Epidermal melanocyte (primary cell): ENCODE data around the gene LDB2.
"Not testable (repeated sequence)": the region's sequence is repeated elsewhere in the genome, so short reads cannot be mapped to it uniquely, and the experiment has no call there.

Source experiments
- DNase-seq: peaks from one replicate; pipeline ENCODE4 v3.0.0; 2011; ENCODE audit warnings: low spot score; ENCODE audit not compliant: insufficient read length

Gene LDB2

DNA sequence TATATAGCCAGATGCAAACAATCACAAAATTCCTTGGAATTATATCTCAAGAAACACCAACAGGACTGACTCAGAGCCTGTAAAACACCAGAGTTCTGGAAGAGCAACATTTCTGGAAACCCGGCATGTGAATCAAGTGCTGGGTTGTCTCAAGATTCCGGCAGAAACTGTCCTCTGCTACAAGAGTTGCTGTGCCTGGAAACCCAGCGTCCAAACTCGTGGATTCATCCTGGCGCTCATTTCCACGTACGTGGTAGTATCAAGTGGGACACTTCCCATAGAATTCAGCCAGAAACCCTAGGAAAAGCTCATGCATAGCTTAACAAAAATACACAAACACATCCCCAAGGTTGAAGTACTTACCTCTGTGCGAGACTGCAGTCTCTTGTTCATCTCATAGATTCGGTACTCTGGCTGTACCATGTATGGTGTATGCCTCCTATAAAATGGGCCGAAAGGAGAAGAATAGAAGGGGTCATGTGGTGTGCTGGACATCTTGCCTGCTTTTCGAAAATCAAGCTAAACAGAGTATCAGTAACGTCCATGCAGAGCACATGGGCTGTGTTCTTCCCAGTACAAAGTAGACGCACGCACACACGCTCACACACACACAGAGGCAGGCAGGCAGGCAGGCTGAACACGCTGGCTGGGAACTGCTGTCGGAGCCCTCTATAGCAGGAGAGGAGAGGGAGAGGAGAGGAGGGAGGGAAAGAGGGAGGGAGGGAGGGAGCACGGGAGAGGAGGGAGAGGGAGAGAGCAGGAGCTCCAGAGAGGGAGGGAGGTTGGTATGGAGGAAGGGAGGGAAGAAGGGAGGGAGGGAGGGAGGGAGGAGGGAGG, at the start of gene LDB2:
TSS of gene LDB2 (minus strand) at position 655 of the 837 bp plus-strand sequence.
- no peak for DNase-seq

DNA sequence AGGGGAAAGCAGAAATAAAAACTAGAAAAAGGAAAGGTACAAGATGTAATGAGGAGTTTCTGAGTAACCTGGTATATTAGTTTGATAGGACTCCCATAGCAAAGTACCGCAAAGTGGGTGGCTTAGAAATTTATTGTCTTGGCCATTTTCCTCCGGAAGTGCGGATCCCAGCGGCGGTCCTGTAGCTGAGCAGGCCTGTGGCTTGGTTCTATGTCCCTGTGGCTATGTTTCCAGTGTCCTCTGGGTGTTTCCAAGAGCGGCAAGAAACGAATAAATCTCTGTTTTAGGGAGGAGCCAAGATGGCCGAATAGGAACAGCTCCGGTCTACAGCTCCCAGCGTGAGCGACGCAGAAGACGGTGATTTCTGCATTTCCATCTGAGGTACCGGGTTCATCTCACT, 44.0 kb upstream of the LDB2 start:
- no peak for DNase-seq

DNA sequence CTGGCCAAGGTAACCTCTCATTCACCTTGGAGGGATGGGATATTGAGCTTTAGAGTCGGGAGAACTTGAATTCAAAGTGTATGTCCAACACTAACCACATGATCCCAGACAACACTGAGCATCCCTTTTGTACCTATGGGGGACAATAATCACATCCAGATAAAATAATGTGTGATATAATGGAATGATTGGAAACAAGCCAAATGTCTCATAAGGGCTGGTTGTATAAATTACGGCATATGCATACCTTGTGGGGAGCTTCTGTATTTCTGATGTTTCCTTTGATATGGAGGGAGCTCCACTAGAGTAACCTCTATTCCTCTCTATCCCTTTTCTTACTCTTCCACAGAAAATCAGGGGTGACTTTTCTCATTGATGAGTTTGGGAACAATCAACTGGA, 40.7 kb upstream of the LDB2 start:
- DNase-seq: no peak

DNA sequence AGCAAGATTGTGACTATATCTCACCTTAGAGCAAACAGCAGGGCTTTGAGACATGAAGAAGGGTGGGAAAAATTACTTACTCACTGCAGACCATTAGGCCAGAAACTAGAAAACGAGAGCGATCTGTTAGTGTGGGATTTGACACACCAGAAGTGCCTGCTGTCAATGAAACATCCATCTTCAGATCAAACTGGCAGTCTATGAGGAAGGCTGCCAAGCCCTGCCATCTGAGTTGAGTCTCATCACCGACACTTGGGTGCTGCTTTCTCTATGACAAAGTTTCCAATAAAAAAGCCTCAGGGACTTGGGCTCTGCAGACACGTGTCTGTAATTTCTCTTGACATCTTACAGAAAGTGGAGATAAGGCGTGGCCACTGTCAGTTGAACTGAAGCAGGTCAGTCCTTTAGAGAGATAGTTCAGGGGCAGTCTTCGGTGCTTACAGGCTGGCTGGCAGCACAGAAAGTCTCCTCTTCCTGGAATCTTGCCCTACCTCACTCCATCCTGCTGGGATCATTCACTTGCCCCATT, 40.1 kb upstream of the LDB2 start:
- no peak for DNase-seq

DNA sequence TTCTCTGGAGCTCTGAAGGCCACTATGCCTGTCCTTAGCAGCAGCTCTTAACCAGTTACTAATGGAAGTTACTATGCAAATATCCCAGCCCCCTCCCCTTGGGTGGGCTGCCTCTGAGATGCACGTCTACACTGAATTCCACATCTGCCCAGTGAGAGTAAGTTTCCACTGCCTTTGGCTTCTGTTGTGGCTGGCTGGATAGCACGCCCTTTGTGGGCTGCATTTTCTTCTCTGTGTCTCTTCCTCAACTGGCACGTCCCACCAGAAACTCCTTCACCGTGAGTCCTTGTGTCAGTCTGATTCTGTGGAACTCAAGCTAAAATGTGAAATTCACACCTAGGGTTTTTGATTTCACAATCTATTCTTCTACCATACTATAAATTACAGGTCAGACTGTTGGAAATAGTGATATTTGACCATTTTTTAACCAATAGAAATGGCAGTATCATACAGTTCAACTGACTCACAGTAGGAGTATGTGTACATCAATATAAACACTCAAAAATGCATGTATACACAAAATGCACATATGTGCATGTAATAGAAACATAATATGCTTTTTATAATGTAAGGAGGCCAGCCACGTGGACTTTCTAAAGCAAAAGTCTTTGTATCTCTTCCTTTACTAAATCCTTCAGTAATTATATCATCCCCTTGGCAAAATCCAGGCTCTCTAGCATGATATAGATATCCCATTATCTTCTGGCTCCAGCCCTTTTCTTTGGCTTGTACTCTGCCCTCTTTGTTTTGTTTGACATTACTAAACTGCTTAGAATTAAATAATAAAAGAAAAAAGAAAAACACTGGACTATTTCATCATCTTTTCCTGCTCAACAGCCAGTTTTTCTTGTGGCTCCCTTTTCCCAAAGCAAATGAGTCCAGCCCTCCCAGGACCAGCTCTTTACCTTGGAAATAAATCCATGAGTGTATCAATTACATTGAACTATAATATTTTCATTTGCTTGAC, 33.2 kb upstream of the LDB2 start:
- no peak for DNase-seq

DNA sequence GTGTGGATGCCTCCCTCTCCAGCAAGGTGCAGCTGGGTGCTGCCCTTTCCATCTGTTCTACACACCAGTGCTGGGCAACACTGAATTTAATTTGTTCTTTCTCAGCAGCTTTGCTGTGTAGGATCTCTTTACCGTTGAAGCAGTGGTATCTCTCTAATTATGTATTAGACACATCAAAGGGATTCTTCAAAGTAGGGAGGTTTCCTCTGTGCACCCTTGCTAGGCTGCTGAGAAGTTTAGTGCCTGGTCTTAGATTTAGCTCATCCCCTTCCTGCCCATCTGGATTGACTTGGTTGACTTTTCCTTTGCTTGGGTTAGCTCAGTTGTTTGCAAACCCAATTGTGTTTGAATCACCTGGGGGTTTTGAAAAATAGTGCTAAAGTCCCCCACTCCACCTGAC, 27.8 kb upstream of the LDB2 start:
- DNase-seq: no peak

DNA sequence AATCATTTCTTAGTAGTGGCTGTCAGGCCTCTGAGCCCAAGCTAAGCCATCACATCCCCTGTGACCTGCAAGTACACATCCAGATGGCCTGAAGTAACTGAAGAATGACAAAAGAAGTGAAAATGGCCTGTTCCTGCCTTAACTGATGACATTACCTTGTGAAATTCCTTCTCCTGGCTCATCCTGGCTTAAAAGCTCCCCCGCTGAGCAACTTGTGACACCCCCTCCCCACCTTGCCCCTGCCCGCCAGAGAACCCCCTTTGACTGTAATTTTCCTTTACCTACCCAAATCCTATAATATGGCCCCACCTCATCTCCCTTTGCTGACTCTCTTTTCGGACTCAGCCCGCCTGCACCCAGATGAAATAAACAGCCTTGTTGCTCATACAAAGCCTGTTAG, 20.3 kb upstream of the LDB2 start:
- DNase-seq: not testable (repeated sequence)

DNA sequence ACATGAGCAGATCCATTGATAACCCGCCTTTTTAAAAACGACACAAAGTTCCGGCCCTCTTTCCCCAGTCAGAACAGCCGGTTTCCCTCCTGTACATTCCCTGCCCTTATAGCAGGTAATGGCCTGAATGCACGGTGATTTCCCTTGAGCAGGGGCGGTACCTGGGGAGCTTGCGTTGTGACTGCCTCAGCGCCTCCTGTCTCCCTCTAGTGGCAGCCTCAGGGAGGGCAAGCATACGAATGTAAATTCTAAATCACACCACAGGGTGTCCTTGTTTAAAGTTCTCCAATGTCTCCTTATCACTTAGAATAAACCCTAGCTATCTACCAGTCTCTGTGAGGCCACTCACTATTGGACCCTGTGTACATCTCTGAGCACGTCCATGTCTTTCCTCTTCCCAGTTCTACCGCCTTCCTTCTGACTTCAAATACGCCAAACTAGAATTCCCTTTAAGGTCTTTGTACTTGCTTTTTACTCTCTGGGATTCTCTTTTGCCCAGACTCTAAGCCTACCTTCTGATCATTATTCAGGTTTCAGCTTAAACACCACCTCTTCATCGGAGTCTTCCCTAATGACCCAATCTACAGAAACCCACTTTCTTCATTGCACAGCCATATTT, 18.4 kb upstream of the LDB2 start:
- no peak for DNase-seq

DNA sequence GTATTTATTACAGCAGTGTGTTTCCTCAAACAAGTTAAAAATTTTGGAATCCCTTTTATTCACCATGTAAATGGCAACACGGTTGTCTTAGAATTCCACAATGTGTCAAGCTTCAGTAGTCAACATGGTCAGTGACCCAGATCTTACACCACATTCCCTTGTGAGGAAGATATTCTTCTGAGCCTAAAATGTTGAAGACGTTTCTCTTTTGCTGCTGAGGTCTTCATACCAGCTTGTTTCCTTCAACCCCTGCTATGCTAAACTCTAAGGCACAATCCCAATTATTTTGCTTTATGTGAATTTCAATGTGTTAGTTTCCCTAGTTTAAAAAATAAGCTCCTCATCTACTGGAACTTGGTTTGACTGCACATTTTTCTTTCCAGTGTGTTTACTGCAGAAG, 17.6 kb upstream of the LDB2 start:
- DNase-seq: no peak

DNA sequence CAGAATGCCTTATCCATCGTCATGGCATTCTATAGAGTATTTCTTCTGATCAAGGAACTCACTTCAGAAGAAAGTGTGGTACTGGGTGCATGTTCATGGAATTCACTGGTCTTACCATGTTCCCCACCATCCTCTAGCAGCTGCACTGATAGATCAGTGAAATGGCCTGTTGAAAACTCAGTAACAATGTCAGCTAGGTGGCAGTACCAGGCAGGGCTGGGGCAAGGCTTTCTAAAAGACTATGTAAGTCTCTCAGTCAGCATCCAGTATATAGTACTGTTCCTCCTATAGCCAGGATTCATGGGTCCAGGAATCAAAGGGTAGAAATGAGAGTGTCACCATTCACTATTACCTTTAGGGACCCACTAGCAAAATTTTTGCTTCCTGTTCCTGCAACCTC, 15.8 kb upstream of the LDB2 start:
- DNase-seq: no peak

DNA sequence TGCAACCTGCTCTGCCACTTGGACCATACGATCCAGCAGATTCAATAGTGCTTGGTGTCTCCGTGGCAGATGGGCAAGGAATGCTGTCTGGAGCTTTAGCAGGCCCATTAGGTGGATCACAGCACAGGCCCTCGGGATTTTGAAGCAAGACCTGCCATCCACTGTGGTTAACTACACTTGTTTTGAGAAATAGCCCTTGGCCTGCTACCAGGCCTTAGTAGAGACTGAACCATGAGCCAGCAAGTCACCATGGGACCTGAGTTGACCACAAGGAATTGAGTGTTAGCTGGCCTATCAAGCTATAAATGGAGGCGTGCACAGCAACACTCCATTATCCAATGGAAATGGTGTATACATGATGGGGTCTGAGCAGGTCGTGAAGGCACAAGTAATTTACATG, 14.5 kb upstream of the LDB2 start:
- no peak for DNase-seq

DNA sequence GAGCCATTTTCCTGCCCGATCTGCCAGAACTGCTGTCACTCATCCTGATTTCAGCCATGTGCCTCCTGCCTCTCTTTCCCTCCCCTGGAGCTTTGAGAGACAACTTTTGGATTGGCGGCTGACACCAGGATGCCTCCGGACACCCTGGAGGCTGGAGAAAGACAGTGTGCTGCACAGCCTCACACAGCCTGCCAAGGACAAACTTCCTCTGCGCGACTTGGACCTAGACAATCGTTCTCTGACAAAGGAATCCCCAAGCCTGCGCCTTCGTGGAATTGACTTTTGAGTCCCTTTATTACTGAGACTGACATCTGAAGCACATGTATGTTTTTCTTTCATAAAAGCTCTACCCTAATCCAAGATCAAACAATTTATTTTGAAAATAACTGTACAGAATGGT, 10.8 kb upstream of the LDB2 start:
- no peak for DNase-seq

DNA sequence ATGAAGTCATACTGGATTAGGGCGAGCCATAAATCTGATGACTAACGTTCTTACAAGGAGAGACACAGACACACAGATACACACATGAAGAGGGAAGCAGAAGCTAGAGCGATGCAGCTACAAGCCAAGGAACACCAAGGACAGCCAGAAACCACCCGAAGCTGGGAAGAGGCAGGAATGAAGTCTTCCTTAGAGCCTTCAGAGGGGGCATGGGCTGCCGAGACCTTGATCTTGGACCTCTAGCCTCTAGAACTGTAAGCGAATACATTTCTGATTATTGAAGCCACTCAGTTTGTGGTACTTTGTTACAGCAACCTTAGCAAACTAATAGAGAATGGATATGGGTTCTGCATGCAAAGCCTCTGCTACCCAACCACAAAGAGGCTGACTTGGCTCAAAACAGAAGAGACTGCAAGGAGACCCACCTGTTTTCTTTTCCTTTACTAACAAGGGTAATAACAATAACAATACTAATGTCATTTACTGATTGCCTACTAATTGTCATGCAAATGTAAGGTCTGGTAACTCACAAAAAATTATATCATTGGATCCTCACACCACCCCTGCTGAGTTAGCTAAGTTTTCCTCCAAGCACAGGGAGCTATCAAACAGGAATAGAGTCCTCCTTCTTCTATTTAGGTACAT, 10.1 kb upstream of the LDB2 start:
- no peak for DNase-seq

DNA sequence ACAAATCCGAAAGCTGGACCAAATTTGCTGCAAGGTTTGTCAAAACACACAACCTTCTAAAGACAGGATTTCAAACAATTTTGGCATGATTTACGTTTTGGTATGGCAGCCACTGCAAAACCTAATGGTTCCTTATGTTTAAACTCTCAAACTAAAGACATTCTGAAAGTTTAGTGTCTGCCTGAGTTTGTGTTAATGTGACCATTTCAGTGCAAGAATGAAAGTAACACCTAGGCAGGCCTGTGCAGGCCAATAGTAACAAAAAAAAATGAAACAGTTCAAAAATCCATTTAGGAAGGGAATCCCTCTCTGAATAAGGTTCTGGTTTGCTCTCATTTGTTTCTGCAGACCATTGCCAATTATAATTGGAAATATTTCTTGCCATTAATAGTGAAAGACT, 1.9 kb upstream of the LDB2 start:
- DNase-seq: no peak

DNA sequence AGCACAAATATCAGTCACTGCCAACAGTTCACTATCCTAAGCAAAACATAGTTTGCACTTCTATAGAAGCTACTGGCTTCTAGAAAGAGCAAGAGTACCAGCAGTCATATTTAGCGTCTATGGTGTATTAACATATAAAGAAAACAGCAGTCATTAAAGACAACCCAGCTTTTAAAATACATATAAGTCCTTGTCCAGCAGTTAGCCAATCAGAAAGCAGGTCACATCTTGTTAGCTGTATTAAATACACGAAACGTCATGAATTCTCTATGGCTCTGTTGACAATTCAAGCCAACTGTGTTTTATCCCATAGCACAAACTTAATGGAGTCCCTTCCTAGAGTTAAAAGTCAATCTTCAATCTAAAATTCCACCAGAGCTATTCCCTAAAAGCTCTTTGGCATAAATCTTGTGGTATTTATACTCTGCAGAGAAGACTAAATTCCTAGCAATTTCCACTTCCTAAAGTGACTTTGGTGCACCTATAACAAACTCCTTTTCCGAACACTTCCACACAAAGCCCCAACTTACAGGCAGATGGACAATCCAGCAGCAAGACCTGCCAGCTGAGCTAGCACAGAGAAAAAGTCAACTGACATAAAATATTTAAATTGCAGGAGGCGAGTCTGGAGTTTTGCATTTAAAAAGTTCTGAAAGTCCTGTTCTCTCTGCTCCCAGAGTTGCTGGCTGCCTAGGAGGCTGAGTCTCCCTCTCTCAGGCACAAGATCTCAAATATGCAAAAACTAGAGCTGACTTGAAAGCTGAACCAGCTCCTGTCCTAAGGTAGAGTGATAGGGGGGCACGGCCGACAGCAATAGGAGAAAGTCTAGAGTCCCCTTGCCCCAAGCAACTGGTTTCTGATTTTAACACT, 1.3 kb downstream of the LDB2 start:
- no peak for DNase-seq

DNA sequence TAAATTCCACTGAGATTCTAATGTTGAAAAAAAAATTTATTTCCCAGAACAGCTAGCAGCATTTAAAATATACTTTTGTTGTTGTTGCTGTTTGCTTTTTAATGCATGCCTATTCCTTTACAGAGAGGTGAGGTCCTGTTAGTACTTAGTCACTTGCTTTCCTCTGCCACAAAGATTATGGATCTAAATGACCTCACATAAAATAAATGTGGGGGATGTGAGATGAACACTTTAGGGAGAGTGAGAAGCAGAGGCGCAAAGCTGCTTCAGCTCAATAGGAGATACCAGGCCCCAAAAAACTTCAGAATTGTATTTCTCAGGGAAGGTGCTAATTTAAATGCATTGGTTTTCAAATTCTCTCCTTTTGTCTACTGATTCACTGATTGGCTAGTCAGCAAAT, 4.0 kb downstream of the LDB2 start:
- no peak for DNase-seq

DNA sequence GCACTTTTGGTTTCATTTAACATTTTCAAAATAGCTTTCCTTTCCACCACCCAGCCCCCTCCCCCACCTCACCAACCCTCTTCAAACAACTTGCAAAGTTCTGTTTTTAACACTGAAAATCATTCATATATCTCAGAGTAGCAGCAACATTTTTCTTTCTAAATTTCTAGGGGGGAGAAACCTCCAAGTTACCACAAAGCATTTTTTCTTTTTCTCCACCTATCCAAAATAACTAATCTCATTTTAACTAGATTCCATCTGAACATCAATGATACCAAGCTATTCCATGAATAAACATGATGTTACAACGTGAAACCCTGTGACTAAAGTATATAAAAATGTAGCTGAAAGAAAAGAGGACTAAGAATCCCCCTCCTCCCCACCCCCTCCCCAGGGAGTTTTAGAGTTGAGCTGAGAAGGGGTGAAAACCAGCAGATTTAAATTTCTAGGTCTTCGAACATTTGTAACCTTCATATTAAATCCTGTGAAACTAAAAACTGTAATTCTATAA, 5.2 kb downstream of the LDB2 start:
- no peak for DNase-seq

DNA sequence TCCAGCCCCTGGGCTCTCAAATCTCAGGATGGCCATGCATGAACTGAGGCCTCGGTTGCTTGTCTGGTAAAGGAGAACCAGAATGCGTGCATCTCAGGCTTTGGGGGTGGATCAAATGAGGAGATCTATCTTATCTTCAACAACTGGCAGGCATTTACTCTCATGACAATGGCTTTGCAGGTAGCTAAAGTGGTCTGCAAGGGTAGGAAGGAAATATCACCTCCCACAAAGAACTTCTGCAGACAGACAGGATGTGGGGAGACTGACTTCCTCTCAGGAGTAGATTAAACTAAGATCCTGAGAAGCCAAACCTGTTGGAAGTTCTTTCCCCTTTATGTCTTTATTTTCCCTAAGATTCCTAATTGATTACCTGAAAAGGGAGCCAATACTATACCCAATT, 7.8 kb downstream of the LDB2 start:
- no peak for DNase-seq

DNA sequence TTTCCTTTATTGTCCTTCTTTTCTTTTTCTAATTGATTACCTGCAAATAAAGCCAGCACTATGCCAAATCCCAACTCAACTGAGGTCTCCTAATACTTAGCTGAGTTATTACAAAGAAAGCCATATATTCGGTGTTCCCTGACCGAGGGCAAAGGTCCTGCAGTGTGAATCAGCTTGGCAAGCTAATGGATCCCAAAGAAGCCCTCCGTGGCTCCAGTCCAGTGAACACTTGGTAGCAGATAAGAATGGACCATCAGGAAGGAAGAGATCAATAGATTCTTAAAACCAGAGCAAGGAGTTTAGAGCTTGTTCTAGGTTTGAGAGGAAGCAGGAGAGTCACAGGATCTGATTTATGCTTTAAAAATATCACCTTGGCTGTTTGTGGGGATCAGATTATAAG, 8.5 kb downstream of the LDB2 start:
- DNase-seq: no peak

DNA sequence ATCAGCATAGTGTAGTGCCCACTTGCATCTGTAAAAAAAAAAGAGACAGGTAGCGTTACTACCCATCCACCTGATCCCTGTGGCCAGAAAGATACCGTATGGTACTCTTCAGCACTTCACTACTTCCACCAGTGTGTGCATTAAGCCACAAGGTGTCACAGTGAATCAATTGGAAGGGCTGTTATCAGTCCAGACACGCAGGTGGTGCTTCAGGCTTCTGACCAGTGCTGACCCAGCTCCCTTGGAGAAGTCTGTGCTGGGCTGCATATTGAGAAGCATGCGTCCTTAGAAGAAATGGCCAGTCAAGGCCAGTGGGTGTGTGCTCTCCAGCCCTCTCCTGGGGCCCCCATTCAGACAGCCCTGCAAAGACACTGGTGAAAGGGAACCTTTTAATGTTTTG, 10.6 kb downstream of the LDB2 start:
- DNase-seq: no peak
